ENCODE measurements around the gene FOXN1.

GRCh38 chr17:28563475-28563874 lies 57.3 kb downstream of the FOXN1 start:
- TF ChIP-seq, protein P1, sequence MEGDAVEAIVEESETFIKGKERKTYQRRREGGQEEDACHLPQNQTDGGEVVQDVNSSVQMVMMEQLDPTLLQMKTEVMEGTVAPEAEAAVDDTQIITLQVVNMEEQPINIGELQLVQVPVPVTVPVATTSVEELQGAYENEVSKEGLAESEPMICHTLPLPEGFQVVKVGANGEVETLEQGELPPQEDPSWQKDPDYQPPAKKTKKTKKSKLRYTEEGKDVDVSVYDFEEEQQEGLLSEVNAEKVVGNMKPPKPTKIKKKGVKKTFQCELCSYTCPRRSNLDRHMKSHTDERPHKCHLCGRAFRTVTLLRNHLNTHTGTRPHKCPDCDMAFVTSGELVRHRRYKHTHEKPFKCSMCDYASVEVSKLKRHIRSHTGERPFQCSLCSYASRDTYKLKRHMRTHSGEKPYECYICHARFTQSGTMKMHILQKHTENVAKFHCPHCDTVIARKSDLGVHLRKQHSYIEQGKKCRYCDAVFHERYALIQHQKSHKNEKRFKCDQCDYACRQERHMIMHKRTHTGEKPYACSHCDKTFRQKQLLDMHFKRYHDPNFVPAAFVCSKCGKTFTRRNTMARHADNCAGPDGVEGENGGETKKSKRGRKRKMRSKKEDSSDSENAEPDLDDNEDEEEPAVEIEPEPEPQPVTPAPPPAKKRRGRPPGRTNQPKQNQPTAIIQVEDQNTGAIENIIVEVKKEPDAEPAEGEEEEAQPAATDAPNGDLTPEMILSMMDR (IDR thresholded peaks at IDR 0.05): no peak
- no peak for TF ChIP-seq EZH2 (IDR thresholded peaks at IDR 0.05)
